GM12892 (cell line): ENCODE measurements around the gene EPHB6.

ENCODE experiments used
- POLR2A ChIP-seq: IDR thresholded peaks from 2 replicates; pipeline ENCODE4 v1.6.1; 2011; ENCODE audit warnings: low read depth, low read length, control low read depth
- POLR2AphosphoS5 ChIP-seq: IDR thresholded peaks from 2 replicates; pipeline ENCODE4 v1.6.1; 2011; ENCODE audit warnings: low read depth, low read length, control low read depth

DNA sequence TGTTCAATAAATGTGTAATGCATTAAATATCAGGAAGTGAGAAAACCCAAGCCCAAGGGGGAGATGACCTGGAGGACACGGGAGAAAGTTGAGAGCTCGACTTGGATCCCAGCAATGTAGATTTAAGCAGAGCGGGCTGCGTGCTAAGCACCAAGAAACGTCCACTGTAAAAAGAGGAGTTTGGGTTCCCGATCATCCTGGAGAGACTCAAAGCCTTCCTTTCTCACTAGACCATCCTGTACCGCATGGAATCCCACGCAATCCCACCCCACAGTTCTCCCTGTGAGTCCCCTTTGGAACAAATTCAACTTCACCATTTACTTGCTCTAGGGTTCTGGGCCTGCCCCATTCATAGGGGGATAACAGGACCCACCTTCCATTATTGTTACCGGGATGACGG lies 28.3 kb downstream of the EPHB6 start:
- TF ChIP-seq POLR2A, result no peak
- TF ChIP-seq POLR2AphosphoS5, result no peak
